ENCODE data around the gene SUSD4.

The SUSD4 gene

GRCh38 chr1:223331301-223331700, 32.7 kb downstream of the SUSD4 start:
- TF ChIP-seq EGR1 (IDR thresholded peaks at IDR 0.05) (no peak), EP300 (IDR thresholded peaks at IDR 0.05; ENCODE audit: borderline replicate concordance) (no peak), TAF1 (IDR thresholded peaks at IDR 0.05; ENCODE audit: low read depth) (no peak), ZBTB7A (IDR thresholded peaks at IDR 0.05; ENCODE audit: low read depth) (no peak), CREB1 (IDR thresholded peaks at IDR 0.05; ENCODE audit: low read depth) (no peak), REST (IDR thresholded peaks at IDR 0.05; ENCODE audit: low read depth) (no peak), RAD21 (IDR thresholded peaks at IDR 0.05; ENCODE audit: low read depth) (no peak), MAX (IDR thresholded peaks at IDR 0.05) (no peak), TEAD4 (IDR thresholded peaks at IDR 0.05) (no peak)

- TF ChIP-seq EGR1 (IDR thresholded peaks at IDR 0.05) (no peak), EP300 (IDR thresholded peaks at IDR 0.05; ENCODE audit: borderline replicate concordance) (no peak), MAX (IDR thresholded peaks at IDR 0.05) (no peak), RAD21 (IDR thresholded peaks at IDR 0.05; ENCODE audit: low read depth) (no peak), ZBTB7A (IDR thresholded peaks at IDR 0.05; ENCODE audit: low read depth) (no peak), CEBPB (IDR thresholded peaks at IDR 0.05) (no peak), FOXM1 (IDR thresholded peaks at IDR 0.05; ENCODE audit: borderline replicate concordance, low read depth) (no peak), REST (IDR thresholded peaks at IDR 0.05; ENCODE audit: low read depth) (no peak), TEAD4 (IDR thresholded peaks at IDR 0.05) (no peak), CREB1 (IDR thresholded peaks at IDR 0.05; ENCODE audit: low read depth) (no peak), NFIC (IDR thresholded peaks at IDR 0.05) (no peak), USF1 (IDR thresholded peaks at IDR 0.05) (no peak), YY1 (IDR thresholded peaks at IDR 0.05; ENCODE audit: low read depth) (no peak), TAF1 (IDR thresholded peaks at IDR 0.05; ENCODE audit: low read depth) (no peak), TCF12 (IDR thresholded peaks at IDR 0.05; ENCODE audit: low read depth) (no peak)
Observed at GRCh38 chr1:223330466-223330865, 33.5 kb downstream of the SUSD4 start.

GRCh38 chr1:223329664-223330415, 34.1 kb downstream of the SUSD4 start:
- no peak for TF ChIP-seq TAF1 (IDR thresholded peaks at IDR 0.05; ENCODE audit: low read depth)
- no peak for TF ChIP-seq CEBPB (IDR thresholded peaks at IDR 0.05)
- no peak for TF ChIP-seq NFIC (IDR thresholded peaks at IDR 0.05)
- no peak for TF ChIP-seq USF1 (IDR thresholded peaks at IDR 0.05)
- no peak for TF ChIP-seq REST (IDR thresholded peaks at IDR 0.05; ENCODE audit: low read depth)
- TF ChIP-seq EGR1 (IDR thresholded peaks at IDR 0.05), result no peak
- TF ChIP-seq RAD21 (IDR thresholded peaks at IDR 0.05; ENCODE audit: low read depth), result no peak
- TF ChIP-seq TCF12 (IDR thresholded peaks at IDR 0.05; ENCODE audit: low read depth), result no peak
- TF ChIP-seq FOXM1 (IDR thresholded peaks at IDR 0.05; ENCODE audit: borderline replicate concordance, low read depth), result no peak
- TF ChIP-seq TEAD4 (IDR thresholded peaks at IDR 0.05), result no peak
- no peak for TF ChIP-seq ZBTB7A (IDR thresholded peaks at IDR 0.05; ENCODE audit: low read depth)
- no peak for TF ChIP-seq EP300 (IDR thresholded peaks at IDR 0.05; ENCODE audit: borderline replicate concordance)
- no peak for TF ChIP-seq YY1 (IDR thresholded peaks at IDR 0.05; ENCODE audit: low read depth)
- no peak for TF ChIP-seq CREB1 (IDR thresholded peaks at IDR 0.05; ENCODE audit: low read depth)
- no peak for TF ChIP-seq MAX (IDR thresholded peaks at IDR 0.05)

GRCh38 chr1:223329252-223329651, 34.7 kb downstream of the SUSD4 start:
- no peak for TF ChIP-seq REST (IDR thresholded peaks at IDR 0.05; ENCODE audit: low read depth)
- no peak for TF ChIP-seq MAX (IDR thresholded peaks at IDR 0.05)
- TF ChIP-seq TAF1 (IDR thresholded peaks at IDR 0.05; ENCODE audit: low read depth), result no peak

All from Ishikawa (cell line).